H1 (cell line): ENCODE data around the gene ACSF2. TPM values are rescaled to one million over a fixed set of nuclear protein-coding genes. Genes with fewer than 3 reads are reported as not detected.

ENCODE experiments used
- FOSL1 ChIP-seq: IDR thresholded peaks from 2 replicates; pipeline ENCODE4 v1.6.1; 2011; ENCODE audit warnings: mild to moderate bottlenecking, low read depth, low read length, moderate library complexity; ENCODE audit not compliant: insufficient read depth
- polyA plus RNA-seq, 7 experiments: library from polyadenylated mRNA; depleted of rRNA in 3 of 7; stranded (reverse) in 5 of 7; unstranded in 2 of 7; fragments of >200 nt in 5 of 7; fragments of 200-250 nt in 2 of 7; gene quantifications; 1 replicate in 5 of 7; 2 replicates in 1 of 7; 4 replicates in 1 of 7; pipeline versions ENCODE4 v1.2.1 to v1.2.3, GENCODE V29; 2011 to 2013; ENCODE audit warnings: missing spikeins in 2 of 7, mixed read lengths in 2 of 7
- total RNA-seq: library from RNA; stranded (reverse); fragmentation: NEBNext Ultra II Directional; extraction: Animal tissue kit (Norgen Biotek cat#: 25700); gene quantifications from 2 replicates; pipeline ENCODE4 v1.2.1, GENCODE V29; 2021

ACSF2 gene
- total and polyA plus RNA-seq, 2 of the 8 experiments (the other 6 are each of a cell fraction or from before 2014, with no cell fraction given), result 14.5 to 16.3 TPM

GRCh38 chr17:50473901-50474300 lies 47.9 kb downstream of the ACSF2 start (continued):
- TF ChIP-seq FOSL1, result no peak
